GM12878 (cell line): ENCODE measurements around the gene RALGPS2. TPM values are rescaled to one million over a fixed set of nuclear protein-coding genes. Genes with fewer than 3 reads are reported as not detected.

Source experiments
- ATAC-seq: fragments of 200-7000 bp; cut with Tn5 transposase; 3 replicates; pipeline ENCODE4 v1.9.1; 2020; ENCODE audit warnings: mild to moderate bottlenecking, moderate library complexity
- BruUV-seq: library from RNA; stranded (reverse); fragments of 400-500 nt; replicated peaks from 2 replicates; lab custom pipeline; 2021; lab: Mats Ljungman, UMichigan
- CTCF ChIA-PET: fragments of 300-600 bp; sonication (Branson Sonifier 250); formaldehyde crosslinking; extraction: SDS; loops from one replicate; lab custom pipeline; 2021; ENCODE audit warnings: inconsistent platforms; lab: Yijun Ruan, JAX
- POLR2A ChIA-PET: fragments of 350-600 bp; formaldehyde crosslinking; extraction: SDS; loops from one replicate; lab custom pipeline; 2021; ENCODE audit warnings: inconsistent platforms; lab: Charles Lee
- RAD21 ChIA-PET: fragments of 300-600 bp; sonication (Branson Sonifier 250); formaldehyde crosslinking; loops from one replicate; lab custom pipeline; 2023; ENCODE audit warnings: antibody characterized with exemption; ENCODE audit not compliant: unreplicated experiment; lab: Charles Lee
- SMC1A ChIA-PET: fragments of 300-600 bp; sonication (Branson Sonifier 250); formaldehyde crosslinking; loops from one replicate; lab custom pipeline; 2023; ENCODE audit not compliant: unreplicated experiment, uncharacterized antibody; lab: Charles Lee
- DNase-seq: peaks from one replicate; pipeline ENCODE4 v3.0.0-alpha.2; 2011; ENCODE audit warnings: low read depth, low spot score
- FAIRE-seq: peaks from 3 replicates; lab custom pipeline; 2011; peaks lifted over from hg19 to GRCh38; lab: Jason Lieb, UNC
- H2AFZ ChIP-seq: 2 replicates; pipeline ENCODE4 v1.6.0; 2011; ENCODE audit warnings: low read depth, low read length, control low read depth; ENCODE audit not compliant: control insufficient read depth
- H3K27ac ChIP-seq: 2 replicates; pipeline ENCODE4 v1.5.1; 2011; ENCODE audit warnings: control low read depth; ENCODE audit not compliant: control insufficient read depth, insufficient read depth
- H3K27me3 ChIP-seq, 2 experiments: replicated peaks in 1 of 2; 2 replicates each; pipeline versions ENCODE4 v1.6.0 to v1.6.1; 2011; ENCODE audit warnings: low read length in 1 of 2; ENCODE audit not compliant: control insufficient read depth in 2 of 2, insufficient read depth in 2 of 2
- H3K36me3 ChIP-seq, 2 experiments: 2 replicates each; pipeline ENCODE4 v1.5.1; 2011; ENCODE audit warnings: low read length in 1 of 2; ENCODE audit not compliant: control insufficient read depth in 2 of 2, insufficient read depth in 2 of 2
- H3K4me1 ChIP-seq: 2 replicates; pipeline ENCODE4 v1.6.1; 2011; ENCODE audit warnings: mild to moderate bottlenecking, low read length, moderate library complexity, mixed read lengths; ENCODE audit not compliant: control insufficient read depth, insufficient read depth
- H3K4me2 ChIP-seq: 2 replicates; pipeline ENCODE4 v1.6.0; 2011; ENCODE audit warnings: control low read depth; ENCODE audit not compliant: control insufficient read depth, insufficient read depth
- H3K4me3 ChIP-seq: fragments of 200-600 bp; sonication (generic); 2 replicates; pipeline ENCODE4 v1.5.1; 2016
- H3K79me2 ChIP-seq: 2 replicates; pipeline ENCODE4 v1.6.0; 2011; ENCODE audit warnings: low read length; ENCODE audit not compliant: control insufficient read depth, insufficient read depth
- H3K9ac ChIP-seq: 2 replicates; pipeline ENCODE4 v1.8.0; 2011; ENCODE audit warnings: low read length, control low read depth, mixed read lengths; ENCODE audit not compliant: control insufficient read depth, insufficient read depth
- H3K9me3 ChIP-seq: replicated peaks from 3 replicates; pipeline ENCODE4 v1.5.1; 2011; ENCODE audit warnings: mild to moderate bottlenecking, low read length; ENCODE audit not compliant: control insufficient read depth, insufficient read depth
- H4K20me1 ChIP-seq: 2 replicates; pipeline ENCODE4 v1.6.0; 2011; ENCODE audit not compliant: control insufficient read depth, insufficient read depth
- HDAC2 ChIP-seq: fragments of 200-600 bp; sonication (generic); IDR thresholded peaks from 2 replicates; pipeline ENCODE4 v1.6.1; 2017
- HDAC6 ChIP-seq: fragments of 200-600 bp; sonication (generic); IDR thresholded peaks from one replicate; pipeline ENCODE4 v1.8.0; 2017; ENCODE audit warnings: antibody characterized with exemption; ENCODE audit not compliant: unreplicated experiment
- MYB ChIP-seq: fragments of 150-350 bp; IDR thresholded peaks from 2 replicates; pipeline ENCODE4 v1.6.1; 2014; ENCODE audit warnings: mild to moderate bottlenecking, low read depth, low read length, borderline replicate concordance
- NBN ChIP-seq: fragments of 450-650 bp; IDR thresholded peaks from 2 replicates; pipeline ENCODE4 v1.6.1; 2016
- NFYA ChIP-seq: IDR thresholded peaks from 2 replicates; pipeline ENCODE4 v1.6.1; 2011; ENCODE audit warnings: low read depth, mild to moderate bottlenecking, low read length, improper control_type of control experiment, borderline replicate concordance
- NRF1 ChIP-seq: conservative IDR thresholded peaks from 2 replicates; pipeline ENCODE4 v1.6.1; 2011; ENCODE audit warnings: mild to moderate bottlenecking, low read depth, low read length, improper control_type of control experiment
- PML ChIP-seq: IDR thresholded peaks from 2 replicates; pipeline ENCODE4 v1.6.1; 2012; ENCODE audit warnings: low read length, inconsistent platforms
- POLR2AphosphoS5 ChIP-seq: IDR thresholded peaks from 2 replicates; pipeline ENCODE4 v1.6.1; 2011; ENCODE audit warnings: mild to moderate bottlenecking, low read length, inconsistent platforms
- RBBP5 ChIP-seq: fragments of 200-600 bp; sonication (generic); conservative IDR thresholded peaks from 2 replicates; pipeline ENCODE4 v1.6.1; 2016
- STAT3 ChIP-seq: IDR thresholded peaks from 2 replicates; pipeline ENCODE4 v1.6.1; 2011; ENCODE audit warnings: low read depth, low read length, improper control_type of control experiment
- ZNF207 ChIP-seq: fragments of 450-650 bp; IDR thresholded peaks from 2 replicates; pipeline ENCODE4 v1.6.1; 2014; ENCODE audit warnings: antibody characterized with exemption, mild to moderate bottlenecking, borderline replicate concordance
- ZZZ3 ChIP-seq: IDR thresholded peaks from 2 replicates; pipeline ENCODE4 v1.6.1; 2011; ENCODE audit warnings: low read depth; ENCODE audit not compliant: control insufficient read depth, insufficient read length
- WGBS: methylation state at CpG from one replicate; pipeline ENCODE4 v1.1.6; 2016; ENCODE audit warnings: low lambda C conversion rate; ENCODE audit not compliant: insufficient replicate concordance, insufficient coverage; ENCODE audit errors: missing lambda C conversion rate; 5-methylcytosine and 5-hydroxymethylcytosine counted together
- in situ Hi-C: fragments of 300-500 bp; cut with MboI; formaldehyde crosslinking; loops from 9 replicates; pipeline ENCODE4 v1.14.3; 2018; ENCODE audit warnings: mixed read lengths
- intact Hi-C: fragments of 100-400 bp; cut with micrococcal nuclease; formaldehyde crosslinking; loops from one replicate; pipeline ENCODE4 v1.14.2; 2022; ENCODE audit not compliant: unreplicated experiment
- polyA plus RNA-seq, 11 experiments: library from polyadenylated mRNA; depleted of rRNA in 4 of 11; unstranded in 6 of 11; stranded (reverse) in 5 of 11; fragments of >200 nt; fragmentation: Nextera tagmentation in 4 of 11; fragmentation: Illumina TruSeq in 1 of 11; extraction: Ambion mirVana in 4 of 11; extraction: Trizol in 1 of 11; gene quantifications; 1 replicate in 1 of 11; 2 replicates in 10 of 11; pipeline versions ENCODE4 v1.2.1 to v1.2.3, GENCODE V29; 2011 to 2016; ENCODE audit warnings: inconsistent platforms in 2 of 11, missing spikeins in 2 of 11, low read depth in 1 of 11
- total RNA-seq, 4 experiments: library from RNA; depleted of rRNA in 3 of 4; stranded (reverse); fragments of >200 nt in 3 of 4; fragmentation: Illumina TruSeq in 1 of 4; extraction: Trizol in 1 of 4; gene quantifications; 2 replicates each; pipeline versions ENCODE4 v1.2.1 to v1.2.3, GENCODE V29; 2013 to 2021
- TF ChIP-seq, protein P1 (sequence below): IDR thresholded peaks from 2 replicates; pipeline ENCODE4 v1.6.1; 2011; ENCODE audit warnings: mild to moderate bottlenecking, low read depth, low read length, moderate library complexity; ENCODE audit not compliant: insufficient replicate concordance
- TF ChIP-seq, protein P2 (sequence below): fragments of 150-350 bp; IDR thresholded peaks from 2 replicates; pipeline ENCODE4 v1.6.1; 2016; ENCODE audit warnings: low read depth, low read length

Gene RALGPS2
- total and polyA plus RNA-seq, 10 of the 15 experiments (the other 5 are each of a cell fraction or from before 2014, with no cell fraction given): 0.08 to 3.7 (median 0.50) TPM

DNA sequence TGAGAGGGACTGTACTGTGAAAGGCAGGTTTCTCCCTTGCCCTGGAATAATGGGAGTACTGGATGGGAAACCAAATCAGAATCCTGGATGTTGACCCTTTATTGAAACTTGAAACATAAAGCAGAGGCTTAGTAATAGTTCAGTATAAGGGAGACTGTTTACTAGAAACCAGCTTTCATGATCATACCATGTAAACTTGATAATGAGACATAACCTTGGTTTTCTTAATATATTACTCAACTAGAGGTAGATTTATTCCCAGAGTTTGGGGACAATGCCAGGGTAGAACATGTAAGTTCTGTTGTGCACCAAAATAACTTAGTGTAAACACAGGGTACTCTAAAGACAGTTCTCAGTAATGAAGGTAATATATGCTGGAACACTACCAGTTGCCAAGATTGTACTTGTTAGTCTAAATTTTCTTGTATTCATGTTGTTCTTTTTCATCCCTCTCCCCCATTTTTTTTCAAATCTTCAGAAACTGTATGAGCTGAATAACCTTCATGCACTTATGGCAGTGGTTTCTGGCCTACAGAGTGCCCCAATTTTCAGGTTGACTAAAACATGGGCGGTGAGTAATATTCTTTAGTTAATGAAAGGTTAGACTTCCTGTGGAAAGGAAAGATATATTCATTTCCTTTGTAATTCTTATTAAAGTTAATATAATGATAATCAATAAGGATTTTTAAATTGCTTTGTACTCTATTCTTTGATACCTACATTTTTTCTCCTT, 96.3 kb downstream of the RALGPS2 start:
- in situ Hi-C loops: no loop called here
- Histone ChIP-seq H3K79me2 (no peaks in the 10 kb centered on the region), H3K27me3 (no peaks in the 10 kb centered on the region), H3K27ac (no peak overlapping the region), H2AFZ (no peak overlapping the region), H3K36me3 (no peaks in the 10 kb centered on the region), H3K9ac (no peak overlapping the region)
- no TSS peak for BruUV-seq
- POLR2A ChIA-PET: no interaction called here
- 4% methylated on average over 1 of the region's 1 CpG for WGBS
- CTCF ChIA-PET: interaction anchor here (0.8 kb wide), 1 partner anchor 289 kb away, joined by 3 read pairs; no protein-coding TSS in a partner anchor
- RAD21 ChIA-PET: no interaction called here
- TF ChIP-seq POLR2AphosphoS5 (no peak), NRF1 (no peak), RBBP5 (no peak)
- TF ChIP-seq, all 136 proteins: peak for 0
- DNase-seq (no peak), ATAC-seq (no peak), FAIRE-seq (no peak)
- SMC1A ChIA-PET: no interaction called here
- Histone ChIP-seq H4K20me1 (no peaks in the 10 kb centered on the region), H3K9me3 (no peaks in the 10 kb centered on the region), H3K4me1 (no peaks in the 10 kb centered on the region), H3K4me3 (no peak overlapping the region), H3K4me2 (no peak overlapping the region)
- intact Hi-C loops: no loop called here

DNA sequence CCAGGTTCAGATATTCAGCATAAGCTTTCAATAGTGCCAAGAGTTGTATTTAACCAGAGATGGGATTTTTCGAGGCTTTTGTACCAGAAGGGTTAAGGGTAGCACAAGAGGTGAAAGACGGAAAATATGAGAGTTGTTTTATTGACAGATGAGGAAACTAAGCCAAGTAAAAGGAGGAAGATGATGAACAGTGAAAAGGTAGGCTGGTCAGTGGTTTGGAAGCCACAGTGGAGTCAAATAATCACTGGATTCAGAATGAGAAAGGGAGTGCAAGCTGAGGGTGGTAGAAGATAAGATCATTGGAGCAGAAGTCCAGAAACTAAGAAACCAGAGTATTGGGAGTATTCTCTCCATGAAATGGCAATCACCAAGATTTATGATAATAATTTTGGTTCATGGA, 100.1 kb downstream of the RALGPS2 start:
- H3K4me1 ChIP-seq: no peaks in the 10 kb centered on the region
- RAD21 ChIA-PET: no interaction called here
- no peak overlapping the region for H3K27ac ChIP-seq
- POLR2A ChIA-PET: interaction anchor here (0.6 kb wide), 1 partner anchor 102 kb away, joined by 3 read pairs; no protein-coding TSS in a partner anchor
- H4K20me1 ChIP-seq: no peaks in the 10 kb centered on the region
- no peak for ATAC-seq
- no peak for FAIRE-seq
- no peak overlapping the region for H2AFZ ChIP-seq
- intact Hi-C loops (no loop called here), in situ Hi-C loops (no loop called here)
- H3K4me3 ChIP-seq: no peak overlapping the region
- no peak overlapping the region for H3K9ac ChIP-seq
- WGBS: 26% methylated on average over 2 of the region's 2 CpGs
- no peak for DNase-seq
- H3K9me3 ChIP-seq: no peaks in the 10 kb centered on the region
- CTCF ChIA-PET: no interaction called here
- SMC1A ChIA-PET: no interaction called here
- H3K27me3 ChIP-seq: no peaks in the 10 kb centered on the region
- H3K4me2 ChIP-seq: no peak overlapping the region
- H3K79me2 ChIP-seq: no peaks in the 10 kb centered on the region
- no peaks in the 10 kb centered on the region for H3K36me3 ChIP-seq
- no TSS peak for BruUV-seq
- TF ChIP-seq NFYA: no peak
- no peak for TF ChIP-seq ZNF207
- TF ChIP-seq PML: no peak
- TF ChIP-seq MYB: no peak
- no peak for TF ChIP-seq HDAC2
- TF ChIP-seq, protein P1, sequence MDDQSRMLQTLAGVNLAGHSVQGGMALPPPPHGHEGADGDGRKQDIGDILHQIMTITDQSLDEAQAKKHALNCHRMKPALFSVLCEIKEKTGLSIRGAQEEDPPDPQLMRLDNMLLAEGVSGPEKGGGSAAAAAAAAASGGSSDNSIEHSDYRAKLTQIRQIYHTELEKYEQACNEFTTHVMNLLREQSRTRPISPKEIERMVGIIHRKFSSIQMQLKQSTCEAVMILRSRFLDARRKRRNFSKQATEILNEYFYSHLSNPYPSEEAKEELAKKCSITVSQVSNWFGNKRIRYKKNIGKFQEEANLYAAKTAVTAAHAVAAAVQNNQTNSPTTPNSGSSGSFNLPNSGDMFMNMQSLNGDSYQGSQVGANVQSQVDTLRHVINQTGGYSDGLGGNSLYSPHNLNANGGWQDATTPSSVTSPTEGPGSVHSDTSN: no peak
- no peak for TF ChIP-seq NBN
- no peak for TF ChIP-seq STAT3
- no peak for TF ChIP-seq ZZZ3
- TF ChIP-seq, protein P2, sequence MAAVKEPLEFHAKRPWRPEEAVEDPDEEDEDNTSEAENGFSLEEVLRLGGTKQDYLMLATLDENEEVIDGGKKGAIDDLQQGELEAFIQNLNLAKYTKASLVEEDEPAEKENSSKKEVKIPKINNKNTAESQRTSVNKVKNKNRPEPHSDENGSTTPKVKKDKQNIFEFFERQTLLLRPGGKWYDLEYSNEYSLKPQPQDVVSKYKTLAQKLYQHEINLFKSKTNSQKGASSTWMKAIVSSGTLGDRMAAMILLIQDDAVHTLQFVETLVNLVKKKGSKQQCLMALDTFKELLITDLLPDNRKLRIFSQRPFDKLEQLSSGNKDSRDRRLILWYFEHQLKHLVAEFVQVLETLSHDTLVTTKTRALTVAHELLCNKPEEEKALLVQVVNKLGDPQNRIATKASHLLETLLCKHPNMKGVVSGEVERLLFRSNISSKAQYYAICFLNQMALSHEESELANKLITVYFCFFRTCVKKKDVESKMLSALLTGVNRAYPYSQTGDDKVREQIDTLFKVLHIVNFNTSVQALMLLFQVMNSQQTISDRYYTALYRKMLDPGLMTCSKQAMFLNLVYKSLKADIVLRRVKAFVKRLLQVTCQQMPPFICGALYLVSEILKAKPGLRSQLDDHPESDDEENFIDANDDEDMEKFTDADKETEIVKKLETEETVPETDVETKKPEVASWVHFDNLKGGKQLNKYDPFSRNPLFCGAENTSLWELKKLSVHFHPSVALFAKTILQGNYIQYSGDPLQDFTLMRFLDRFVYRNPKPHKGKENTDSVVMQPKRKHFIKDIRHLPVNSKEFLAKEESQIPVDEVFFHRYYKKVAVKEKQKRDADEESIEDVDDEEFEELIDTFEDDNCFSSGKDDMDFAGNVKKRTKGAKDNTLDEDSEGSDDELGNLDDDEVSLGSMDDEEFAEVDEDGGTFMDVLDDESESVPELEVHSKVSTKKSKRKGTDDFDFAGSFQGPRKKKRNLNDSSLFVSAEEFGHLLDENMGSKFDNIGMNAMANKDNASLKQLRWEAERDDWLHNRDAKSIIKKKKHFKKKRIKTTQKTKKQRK: no peak
- TF ChIP-seq HDAC6: no peak
